H1 (cell line): ENCODE data around the gene NR2F1. TPM values are rescaled to one million over a fixed set of nuclear protein-coding genes. Genes with fewer than 3 reads are reported as not detected.

Experiments used
- CTCF ChIA-PET: fragments of 300-600 bp; sonication (Branson Sonifier 250); formaldehyde crosslinking; loops from one replicate; lab custom pipeline; 2021; ENCODE audit not compliant: partially characterized antibody; lab: Charles Lee
- POLR2A ChIA-PET: fragments of 300-600 bp; sonication (Branson Sonifier 250); formaldehyde crosslinking; loops from one replicate; lab custom pipeline; 2021; ENCODE audit warnings: inconsistent platforms; ENCODE audit not compliant: partially characterized antibody; lab: Charles Lee
- DNase-seq, 2 experiments: peaks; one replicate each; pipeline versions ENCODE4 v3.0.0 to v3.0.0-alpha.2; 2010 to 2022; ENCODE audit warnings: low spot score in 2 of 2, low read depth in 1 of 2, mixed read lengths in 1 of 2
- FAIRE-seq: peaks from 2 replicates; lab custom pipeline; 2011; peaks lifted over from hg19 to GRCh38; lab: Jason Lieb, UNC
- H2AFZ ChIP-seq: 2 replicates; pipeline ENCODE4 v1.8.1; 2012; ENCODE audit warnings: low read length, inconsistent platforms
- H2AK5ac ChIP-seq: 2 replicates; pipeline ENCODE4 v1.6.1; 2013; ENCODE audit warnings: low read depth, low read length
- H2BK120ac ChIP-seq: replicated peaks from 2 replicates; pipeline ENCODE3; 2013; ENCODE audit warnings: low read depth, low read length, inconsistent platforms
- H2BK12ac ChIP-seq: 2 replicates; pipeline ENCODE4 v1.6.1; 2013; ENCODE audit warnings: low read depth, low read length
- H2BK15ac ChIP-seq: 2 replicates; pipeline ENCODE4 v1.6.1; 2013; ENCODE audit warnings: low read length
- H2BK20ac ChIP-seq: 2 replicates; pipeline ENCODE4 v1.6.1; 2013; ENCODE audit warnings: low read length
- H2BK5ac ChIP-seq: 2 replicates; pipeline ENCODE4 v1.6.1; 2013; ENCODE audit warnings: low read depth, low read length
- H3K14ac ChIP-seq: 2 replicates; pipeline ENCODE4 v1.6.1; 2013; ENCODE audit warnings: inconsistent platforms; ENCODE audit not compliant: insufficient read length
- H3K18ac ChIP-seq: 2 replicates; pipeline ENCODE4 v1.6.1; 2013; ENCODE audit warnings: low read length; ENCODE audit errors: extremely low read depth
- H3K23ac ChIP-seq: 2 replicates; pipeline ENCODE4 v1.6.1; 2013; ENCODE audit warnings: inconsistent platforms; ENCODE audit not compliant: insufficient read length
- H3K23me2 ChIP-seq: 2 replicates; pipeline ENCODE4 v1.6.1; 2013; ENCODE audit warnings: low read depth, low read length
- H3K27ac ChIP-seq: 2 replicates; pipeline ENCODE4 v1.6.1; 2011; ENCODE audit warnings: low read depth, low read length, inconsistent platforms
- H3K27me3 ChIP-seq, 4 experiments: replicated peaks in 1 of 4; 1 replicate in 1 of 4; 2 replicates in 3 of 4; pipeline versions ENCODE4 v1.6.1 to v1.8.1; 2011 to 2013; ENCODE audit warnings: low read length in 3 of 4, mild to moderate bottlenecking in 3 of 4, inconsistent platforms in 2 of 4, mixed read lengths in 2 of 4, moderate library complexity in 1 of 4; ENCODE audit not compliant: control insufficient read depth in 3 of 4, insufficient read depth in 3 of 4; ENCODE audit errors: extremely low read depth in 1 of 4
- H3K36me3 ChIP-seq, 4 experiments: 2 replicates each; pipeline versions ENCODE4 v1.6.1 to v1.8.1; 2011 to 2013; ENCODE audit warnings: mild to moderate bottlenecking in 4 of 4, low read length in 3 of 4, moderate library complexity in 2 of 4, control low read depth in 1 of 4, inconsistent platforms in 1 of 4; ENCODE audit not compliant: insufficient read depth in 4 of 4, control insufficient read depth in 2 of 4
- H3K4ac ChIP-seq: replicated peaks from 2 replicates; pipeline ENCODE3; 2013; ENCODE audit warnings: low read length, low read depth, mixed read lengths, inconsistent platforms; ENCODE audit not compliant: insufficient read length
- H3K4me1 ChIP-seq, 4 experiments: replicated peaks in 1 of 4; 1 replicate in 1 of 4; 2 replicates in 3 of 4; pipeline versions ENCODE4 v1.6.1 to v1.8.1; 2011 to 2013; ENCODE audit warnings: low read length in 3 of 4, inconsistent platforms in 2 of 4, mixed read lengths in 1 of 4; ENCODE audit not compliant: insufficient read depth in 4 of 4, control insufficient read depth in 3 of 4
- H3K4me2 ChIP-seq, 2 experiments: 2 replicates each; pipeline versions ENCODE4 v1.6.1 to v1.8.1; 2011 to 2013; ENCODE audit warnings: low read depth in 2 of 2, low read length in 2 of 2, control low read depth in 1 of 2, inconsistent platforms in 1 of 2, mild to moderate bottlenecking in 1 of 2; ENCODE audit not compliant: insufficient read depth in 1 of 2
- H3K4me3 ChIP-seq, 4 experiments: fragments of 200-600, 300-600 bp in 1 of 4; sonication (generic), shearing (Covaris generic), sonication (Bioruptor Twin) in 1 of 4; 2 replicates each; pipeline versions ENCODE4 v1.5.1 to v1.8.1; 2011 to 2016; ENCODE audit warnings: low read length in 4 of 4, low read depth in 3 of 4, control low read depth in 2 of 4, inconsistent platforms in 2 of 4, mild to moderate bottlenecking in 2 of 4, mixed read lengths in 1 of 4, moderate library complexity in 1 of 4; ENCODE audit not compliant: insufficient read depth in 2 of 4; ENCODE audit errors: extremely low read depth in 1 of 4
- H3K56ac ChIP-seq: replicated peaks from 2 replicates; pipeline ENCODE3; 2013; ENCODE audit warnings: low read depth, mild to moderate bottlenecking, mixed read lengths, low read length, inconsistent platforms; ENCODE audit not compliant: insufficient read length
- H3K79me1 ChIP-seq: 2 replicates; pipeline ENCODE4 v1.6.1; 2013; ENCODE audit warnings: low read depth, low read length, control low read depth
- H3K79me2 ChIP-seq, 2 experiments: 2 replicates each; pipeline versions ENCODE4 v1.6.1 to v1.8.1; 2012 to 2013; ENCODE audit warnings: low read length in 2 of 2, mild to moderate bottlenecking in 2 of 2, inconsistent platforms in 1 of 2; ENCODE audit not compliant: insufficient read depth in 2 of 2, control insufficient read depth in 1 of 2
- H3K9ac ChIP-seq, 4 experiments: replicated peaks in 1 of 4; 1 replicate in 1 of 4; 2 replicates in 3 of 4; pipeline versions ENCODE4 v1.6.1 to v1.8.1; 2011 to 2013; ENCODE audit warnings: low read depth in 3 of 4, low read length in 3 of 4, control low read depth in 2 of 4, mild to moderate bottlenecking in 2 of 4, moderate library complexity in 2 of 4, inconsistent platforms in 1 of 4; ENCODE audit errors: extremely low read depth in 1 of 4
- H3K9me3 ChIP-seq, 2 experiments: 2 replicates each; pipeline versions ENCODE4 v1.6.1 to v1.8.1; 2012 to 2013; ENCODE audit warnings: mild to moderate bottlenecking in 2 of 2, moderate library complexity in 2 of 2, control low read depth in 1 of 2, inconsistent platforms in 1 of 2, low read depth in 1 of 2, low read length in 1 of 2, mixed read lengths in 1 of 2; ENCODE audit not compliant: insufficient read depth in 2 of 2
- H4K20me1 ChIP-seq, 2 experiments: replicated peaks in 1 of 2; 2 replicates each; pipeline versions ENCODE3 to v1.8.1; 2011 to 2013; ENCODE audit warnings: inconsistent platforms in 2 of 2, low read length in 2 of 2, mild to moderate bottlenecking in 1 of 2; ENCODE audit not compliant: insufficient read depth in 2 of 2, control insufficient read depth in 1 of 2
- H4K5ac ChIP-seq: 2 replicates; pipeline ENCODE4 v1.6.1; 2013; ENCODE audit warnings: low read length, low read depth, mixed read lengths, inconsistent platforms; ENCODE audit not compliant: insufficient read length
- H4K8ac ChIP-seq: 2 replicates; pipeline ENCODE4 v1.8.0; 2013; ENCODE audit warnings: mild to moderate bottlenecking, moderate library complexity, low read length, inconsistent platforms; ENCODE audit not compliant: insufficient read depth; ENCODE audit errors: extremely low read depth
- H4K91ac ChIP-seq: replicated peaks from 2 replicates; pipeline ENCODE3; 2013; ENCODE audit warnings: low read length, mixed read lengths, inconsistent platforms; ENCODE audit not compliant: insufficient read length
- CTBP2 ChIP-seq: IDR thresholded peaks from 2 replicates; pipeline ENCODE4 v1.7.0; 2011; ENCODE audit warnings: borderline replicate concordance, mild to moderate bottlenecking, moderate library complexity, mixed read lengths, low read length; ENCODE audit not compliant: insufficient read depth, insufficient read length
- JUN ChIP-seq: IDR thresholded peaks from 2 replicates; pipeline ENCODE4 v1.6.1; 2011; ENCODE audit warnings: low read depth, mild to moderate bottlenecking, improper control_type of control experiment, low read length
- MAFK ChIP-seq: IDR thresholded peaks from 2 replicates; pipeline ENCODE4 v1.6.1; 2012; ENCODE audit warnings: low read depth, mild to moderate bottlenecking, improper control_type of control experiment, low read length
- NRF1 ChIP-seq: IDR thresholded peaks from 2 replicates; pipeline ENCODE4 v1.6.1; 2011; ENCODE audit warnings: mild to moderate bottlenecking, low read depth, low read length, improper control_type of control experiment
- SRF ChIP-seq: IDR thresholded peaks from 2 replicates; pipeline ENCODE4 v1.6.1; 2011; ENCODE audit warnings: mild to moderate bottlenecking, low read depth, low read length, moderate library complexity
- WGBS, 2 experiments: shearing (Covaris generic) in 1 of 2; methylation state at CpG; one replicate each; pipeline versions ENCODE4 v1.1.6 to v1.1.7; 2013 to 2015; ENCODE audit warnings: low lambda C conversion rate in 2 of 2, mixed read lengths in 2 of 2, inconsistent platforms in 1 of 2, low coverage in 1 of 2, missing lambda C conversion rate in 1 of 2; ENCODE audit not compliant: insufficient replicate concordance in 2 of 2, insufficient coverage in 1 of 2, insufficient read length in 1 of 2; ENCODE audit errors: extremely low coverage in 1 of 2, missing lambda C conversion rate in 1 of 2; 5-methylcytosine and 5-hydroxymethylcytosine counted together
- polyA plus RNA-seq, 7 experiments: library from polyadenylated mRNA; depleted of rRNA in 3 of 7; stranded (reverse) in 5 of 7; unstranded in 2 of 7; fragments of >200 nt in 5 of 7; fragments of 200-250 nt in 2 of 7; gene quantifications; 1 replicate in 5 of 7; 2 replicates in 1 of 7; 4 replicates in 1 of 7; pipeline versions ENCODE4 v1.2.1 to v1.2.3, GENCODE V29; 2011 to 2013; ENCODE audit warnings: missing spikeins in 2 of 7, mixed read lengths in 2 of 7
- total RNA-seq: library from RNA; stranded (reverse); fragmentation: NEBNext Ultra II Directional; extraction: Animal tissue kit (Norgen Biotek cat#: 25700); gene quantifications from 2 replicates; pipeline ENCODE4 v1.2.1, GENCODE V29; 2021
- TF ChIP-seq, protein P1 (sequence below): IDR thresholded peaks from 2 replicates; pipeline ENCODE4 v1.6.1; 2011; ENCODE audit warnings: low read depth, mild to moderate bottlenecking, low read length; ENCODE audit not compliant: insufficient read depth

Gene NR2F1
- total and polyA plus RNA-seq, 2 of the 8 experiments (the other 6 are each of a cell fraction or from before 2014, with no cell fraction given): not detected

DNA sequence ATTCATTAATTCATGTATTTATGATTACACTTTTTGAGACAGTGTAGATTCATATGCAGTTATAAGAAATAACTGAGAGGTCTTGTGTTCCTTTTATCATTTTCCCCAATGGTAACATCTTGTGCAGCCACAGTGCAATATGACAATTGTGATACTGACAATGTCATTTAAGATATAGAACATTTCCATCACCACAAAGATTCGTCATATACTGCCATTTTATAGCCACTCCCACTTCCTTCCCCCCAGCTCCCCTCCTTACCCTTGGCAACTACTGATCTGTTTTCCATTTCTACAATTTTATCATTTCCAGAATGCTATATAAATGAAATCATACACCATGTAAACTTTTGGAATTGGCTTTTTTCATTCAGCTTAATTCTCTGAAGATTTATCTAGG, 53.8 kb downstream of the NR2F1 start:
- Histone ChIP-seq H2BK120ac (no peak overlapping the region), H3K79me2 (no peaks in the 10 kb centered on the region), H3K18ac (no peak overlapping the region), H3K4me2 (no peak overlapping the region), H2AFZ (no peak overlapping the region), H4K5ac (no peak overlapping the region), H3K27me3 (no peaks in the 10 kb centered on the region), H3K27ac (no peak overlapping the region), H2BK20ac (no peak overlapping the region)
- FAIRE-seq: no peak
- TF ChIP-seq SRF (no peak), MAFK (no peak), JUN (no peak), CTBP2 (no peak), NRF1 (no peak)
- TF ChIP-seq, protein P1, sequence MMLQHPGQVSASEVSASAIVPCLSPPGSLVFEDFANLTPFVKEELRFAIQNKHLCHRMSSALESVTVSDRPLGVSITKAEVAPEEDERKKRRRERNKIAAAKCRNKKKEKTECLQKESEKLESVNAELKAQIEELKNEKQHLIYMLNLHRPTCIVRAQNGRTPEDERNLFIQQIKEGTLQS: no peak
- TF ChIP-seq, all 59 proteins: peak for 0
- Histone ChIP-seq H2BK12ac (no peak overlapping the region), H4K91ac (no peak overlapping the region), H3K23ac (no peak overlapping the region), H3K56ac (no peak overlapping the region), H4K8ac (no peak overlapping the region), H2BK15ac (no peak overlapping the region), H3K36me3 (no peaks in the 10 kb centered on the region), H3K79me1 (no peaks in the 10 kb centered on the region), H2AK5ac (no peak overlapping the region), H2BK5ac (no peak overlapping the region), H3K14ac (no peak overlapping the region), H3K4me3 (no peak overlapping the region), H3K23me2 (no peaks in the 10 kb centered on the region), H3K9ac (no peak overlapping the region), H3K9me3 (no peaks in the 10 kb centered on the region), H3K4me1 (no peaks in the 10 kb centered on the region), H4K20me1 (no peaks in the 10 kb centered on the region), H3K4ac (no peak overlapping the region)
- CTCF ChIA-PET: no interaction called here
- 96% methylated on average over 1 of the region's 1 CpG; no CpG with 5 or more reads in 1 of the 2 experiments for WGBS, 2 experiments
- POLR2A ChIA-PET: interaction anchor here (1.1 kb wide), 1 partner anchor 65 kb away, joined by 3 read pairs; no protein-coding TSS in a partner anchor
- no peak for DNase-seq
